Neural cell (in vitro differentiated cells): ENCODE measurements around the gene CFAP20DC. TPM values are rescaled to one million over a fixed set of nuclear protein-coding genes. Genes with fewer than 3 reads are reported as not detected.
"Not testable (repeated sequence)": the region's sequence is repeated elsewhere in the genome, so short reads cannot be mapped to it uniquely, and the experiment has no call there.

Source experiments
- H2AFZ ChIP-seq: fragments of 200-600, 300-800 bp; sonication (generic), shearing (Covaris generic); 2 replicates; pipeline ENCODE4 v1.6.0; 2014; ENCODE audit warnings: low read depth, mild to moderate bottlenecking, antibody characterized with exemption, low read length, moderate library complexity
- H3F3A ChIP-seq: fragments of 200-600 bp; shearing (Covaris generic); 2 replicates; pipeline ENCODE4 v1.6.1; 2016; ENCODE audit warnings: mild to moderate bottlenecking, moderate library complexity, mixed read lengths, antibody characterized with exemption, low read length; ENCODE audit not compliant: insufficient read depth, poor library complexity, severe bottlenecking
- H3K27ac ChIP-seq: fragments of 200-600, 300-800 bp; sonication (generic), shearing (Covaris generic); 2 replicates; pipeline ENCODE4 v1.5.1; 2014; ENCODE audit warnings: mild to moderate bottlenecking, low read length, moderate library complexity
- H3K27me3 ChIP-seq: fragments of 300-800, 200-600 bp; sonication (generic), shearing (Covaris generic); 2 replicates; pipeline ENCODE4 v1.6.0; 2014; ENCODE audit warnings: mild to moderate bottlenecking, low read depth, low read length, moderate library complexity; ENCODE audit not compliant: insufficient read depth
- H3K36me3 ChIP-seq: fragments of 300-800, 200-600 bp; sonication (generic), shearing (Covaris generic); 2 replicates; pipeline ENCODE4 v1.5.1; 2014; ENCODE audit warnings: mild to moderate bottlenecking, antibody characterized with exemption, low read length, moderate library complexity; ENCODE audit not compliant: insufficient read depth
- H3K4me2 ChIP-seq: fragments of 300-800, 200-600 bp; sonication (generic), shearing (Covaris generic); 2 replicates; pipeline ENCODE4 v1.6.0; 2014; ENCODE audit warnings: mild to moderate bottlenecking, low read length
- H3K4me3 ChIP-seq: fragments of 300-800, 200-600 bp; sonication (generic), shearing (Covaris generic); 2 replicates; pipeline ENCODE4 v1.5.1; 2014; ENCODE audit warnings: mild to moderate bottlenecking, low read length, moderate library complexity
- H3K79me2 ChIP-seq: fragments of 200-600 bp; shearing (Covaris generic); replicated peaks from 2 replicates; pipeline ENCODE4 v1.6.0; 2014; ENCODE audit warnings: mild to moderate bottlenecking, low read length, moderate library complexity; ENCODE audit not compliant: insufficient read depth
- H3K9ac ChIP-seq: fragments of 300-800, 200-600 bp; sonication (generic), shearing (Covaris generic); 2 replicates; pipeline ENCODE4 v1.6.1; 2016; ENCODE audit warnings: mild to moderate bottlenecking, low read length, mixed read lengths
- H3K9me2 ChIP-seq: fragments of 200-600 bp; shearing (Covaris generic); 2 replicates; pipeline ENCODE4 v1.6.1; 2016; ENCODE audit warnings: mild to moderate bottlenecking, low read length, mixed read lengths; ENCODE audit not compliant: insufficient read depth
- H3K9me3 ChIP-seq: fragments of 200-600, 300-800 bp; sonication (generic), shearing (Covaris generic); 2 replicates; pipeline ENCODE4 v1.6.1; 2016; ENCODE audit warnings: mild to moderate bottlenecking, mixed run types, low read length, moderate library complexity, mixed read lengths
- H4K20me1 ChIP-seq: fragments of 200-600 bp; shearing (Covaris generic); 2 replicates; pipeline ENCODE4 v1.6.1; 2016; ENCODE audit warnings: mild to moderate bottlenecking, mixed run types; ENCODE audit not compliant: insufficient read depth
- EZH2 ChIP-seq: fragments of 200-600, 300-800 bp; shearing (Covaris generic), sonication (generic); IDR thresholded peaks from 2 replicates; pipeline ENCODE4 v1.6.1; 2014; ENCODE audit warnings: antibody characterized with exemption, low read length, borderline replicate concordance, mild to moderate bottlenecking; ENCODE audit not compliant: insufficient read depth, poor library complexity, severe bottlenecking
- MXI1 ChIP-seq: fragments of 450-650 bp; conservative IDR thresholded peaks from 2 replicates; pipeline ENCODE4 v1.6.1; 2014; ENCODE audit warnings: antibody characterized with exemption, mild to moderate bottlenecking; ENCODE audit not compliant: poor library complexity, severe bottlenecking
- POLR2AphosphoS5 ChIP-seq: IDR thresholded peaks from 2 replicates; pipeline ENCODE4 v1.6.1; 2012
- RAD21 ChIP-seq: fragments of 450-650 bp; conservative IDR thresholded peaks from 2 replicates; pipeline ENCODE4 v1.6.1; 2014; ENCODE audit warnings: antibody characterized with exemption, mild to moderate bottlenecking, moderate library complexity
- REST ChIP-seq: IDR thresholded peaks from 2 replicates; pipeline ENCODE4 v1.6.1; 2012; ENCODE audit warnings: borderline replicate concordance
- SMC3 ChIP-seq: fragments of 450-650 bp; conservative IDR thresholded peaks from 2 replicates; pipeline ENCODE4 v1.6.1; 2014; ENCODE audit warnings: antibody characterized with exemption, mild to moderate bottlenecking, moderate library complexity; ENCODE audit not compliant: poor library complexity
- TAF1 ChIP-seq: IDR thresholded peaks from 2 replicates; pipeline ENCODE4 v1.6.1; 2012; ENCODE audit warnings: low read depth
- polyA plus RNA-seq: library from polyadenylated mRNA; depleted of rRNA; stranded (reverse); fragments of >200 nt; gene quantifications from 2 replicates; pipeline ENCODE4 v1.2.3, GENCODE V29; 2014

CFAP20DC gene
- polyA plus RNA-seq, 1 donor from 2014 or later, result not detected

- H4K20me1 ChIP-seq, H2AFZ ChIP-seq, H3K4me2 ChIP-seq, H3F3A ChIP-seq, H3K36me3 ChIP-seq, H3K27ac ChIP-seq, H3K79me2 ChIP-seq, H3K27me3 ChIP-seq, H3K4me3 ChIP-seq, H3K9me2 ChIP-seq, H3K9me3 ChIP-seq, H3K9ac ChIP-seq: not testable (repeated sequence)
These were observed 157.3 kb downstream of the CFAP20DC start for GRCh38 chr3:58892526-58892925.

- Histone ChIP-seq H3K36me3 (no peaks in the 10 kb centered on the region), H3K79me2 (no peaks in the 10 kb centered on the region), H3F3A (no peaks in the 10 kb centered on the region), H3K4me3 (no peak overlapping the region), H3K27ac (no peak overlapping the region), H3K9ac (no peak overlapping the region), H3K9me2 (no peaks in the 10 kb centered on the region), H3K4me2 (no peak overlapping the region), H3K27me3 (no peaks in the 10 kb centered on the region), H3K9me3 (no peaks in the 10 kb centered on the region), H2AFZ (no peak overlapping the region), H4K20me1 (no peaks in the 10 kb centered on the region)
- no peak for TF ChIP-seq SMC3
- no peak for TF ChIP-seq REST
- no peak for TF ChIP-seq EZH2
- no peak for TF ChIP-seq TAF1
- no peak for TF ChIP-seq MXI1
These were observed 161.7 kb downstream of the CFAP20DC start for GRCh38 chr3:58888087-58888486.

GRCh38 chr3:58884453-58884852 is 165.4 kb downstream of the CFAP20DC start:
- H3K9me2 ChIP-seq, result no peaks in the 10 kb centered on the region
- TF ChIP-seq SMC3, result no peak
- TF ChIP-seq EZH2, result no peak
- TF ChIP-seq MXI1, result no peak
- no peak for TF ChIP-seq POLR2AphosphoS5
- no peak for TF ChIP-seq RAD21
- no peak for TF ChIP-seq REST
- H3K4me2 ChIP-seq, result no peak overlapping the region
- no peaks in the 10 kb centered on the region for H3K9me3 ChIP-seq
- H3K27ac ChIP-seq, result no peak overlapping the region
- no peaks in the 10 kb centered on the region for H3K36me3 ChIP-seq
- H3K4me3 ChIP-seq, result no peak overlapping the region
- no peak overlapping the region for H3K9ac ChIP-seq
- H4K20me1 ChIP-seq, result no peaks in the 10 kb centered on the region
- H3K79me2 ChIP-seq, result no peaks in the 10 kb centered on the region
- no peaks in the 10 kb centered on the region for H3K27me3 ChIP-seq
- H2AFZ ChIP-seq, result no peak overlapping the region
- no peaks in the 10 kb centered on the region for H3F3A ChIP-seq
